Common myeloid progenitor, CD34-positive (primary cell): ENCODE measurements around the gene NUDT15.

Source experiments
- CTCF ChIA-PET: fragments of 350-600 bp; sonication (Branson Sonifier 250); formaldehyde crosslinking; loops from one replicate; lab custom pipeline; 2021; ENCODE audit warnings: antibody characterized with exemption; lab: Charles Lee
- POLR2A ChIA-PET: fragments of 350-600 bp; sonication (Branson Sonifier 250); formaldehyde crosslinking; loops from one replicate; lab custom pipeline; 2021; ENCODE audit warnings: antibody characterized with exemption; lab: Charles Lee
- DNase-seq, 3 donors: peaks; one replicate each; pipeline versions ENCODE4 v3.0.0 to v3.0.0-alpha.2; 2013
- H3K27ac ChIP-seq, 2 experiments: 1 replicate in 1 of 2; 2 replicates in 1 of 2; pipeline ENCODE4 v1.7.0; 2013; ENCODE audit warnings: inconsistent platforms in 2 of 2, low read length in 2 of 2, mild to moderate bottlenecking in 2 of 2, low read depth in 1 of 2, moderate library complexity in 1 of 2; ENCODE audit not compliant: severe bottlenecking in 2 of 2, insufficient read depth in 1 of 2, poor library complexity in 1 of 2
- H3K27me3 ChIP-seq, 5 experiments: replicated peaks in 2 of 5; 1 replicate in 3 of 5; 2 replicates in 2 of 5; pipeline versions ENCODE4 v1.6.1 to v1.7.0; 2013; ENCODE audit warnings: low read length in 4 of 5, mild to moderate bottlenecking in 2 of 5, moderate library complexity in 2 of 5, inconsistent platforms in 1 of 5; ENCODE audit not compliant: insufficient read depth in 5 of 5, control insufficient read depth in 4 of 5
- H3K36me3 ChIP-seq, 4 experiments: 1 replicate in 2 of 4; 2 replicates in 2 of 4; pipeline versions ENCODE4 v1.6.1 to v1.7.0; 2013; ENCODE audit warnings: low read length in 3 of 4, control low read depth in 1 of 4, mild to moderate bottlenecking in 1 of 4; ENCODE audit not compliant: control insufficient read depth in 4 of 4, insufficient read depth in 4 of 4
- H3K4me1 ChIP-seq, 4 experiments: 1 replicate in 3 of 4; 2 replicates in 1 of 4; pipeline versions ENCODE4 v1.6.1 to v1.7.1; 2013; ENCODE audit warnings: low read length in 3 of 4, mild to moderate bottlenecking in 3 of 4, control low read depth in 1 of 4, inconsistent platforms in 1 of 4, moderate library complexity in 1 of 4; ENCODE audit not compliant: control insufficient read depth in 4 of 4, insufficient read depth in 4 of 4; ENCODE audit errors: control extremely low read depth in 1 of 4
- H3K4me3 ChIP-seq, 7 experiments: 1 replicate in 4 of 7; 2 replicates in 3 of 7; pipeline versions ENCODE4 v1.5.1 to v1.7.0; 2013; ENCODE audit warnings: mild to moderate bottlenecking in 7 of 7, low read length in 6 of 7, moderate library complexity in 6 of 7, inconsistent platforms in 2 of 7, low read depth in 2 of 7, control low read depth in 1 of 7; ENCODE audit not compliant: insufficient read depth in 4 of 7, control insufficient read depth in 1 of 7; ENCODE audit errors: extremely low read depth in 1 of 7
- H3K9me3 ChIP-seq, 5 experiments: 1 replicate in 4 of 5; 2 replicates in 1 of 5; pipeline versions ENCODE4 v1.6.1 to v1.7.1; 2013; ENCODE audit warnings: low read length in 4 of 5, mild to moderate bottlenecking in 2 of 5, inconsistent platforms in 1 of 5, low read depth in 1 of 5, moderate library complexity in 1 of 5; ENCODE audit not compliant: control insufficient read depth in 4 of 5, insufficient read depth in 2 of 5; ENCODE audit errors: control extremely low read depth in 1 of 5
- WGBS: methylation state at CpG from one replicate; pipeline ENCODE4 v1.1.5; 2013; ENCODE audit not compliant: insufficient coverage; 5-methylcytosine and 5-hydroxymethylcytosine counted together

The NUDT15 gene

DNA sequence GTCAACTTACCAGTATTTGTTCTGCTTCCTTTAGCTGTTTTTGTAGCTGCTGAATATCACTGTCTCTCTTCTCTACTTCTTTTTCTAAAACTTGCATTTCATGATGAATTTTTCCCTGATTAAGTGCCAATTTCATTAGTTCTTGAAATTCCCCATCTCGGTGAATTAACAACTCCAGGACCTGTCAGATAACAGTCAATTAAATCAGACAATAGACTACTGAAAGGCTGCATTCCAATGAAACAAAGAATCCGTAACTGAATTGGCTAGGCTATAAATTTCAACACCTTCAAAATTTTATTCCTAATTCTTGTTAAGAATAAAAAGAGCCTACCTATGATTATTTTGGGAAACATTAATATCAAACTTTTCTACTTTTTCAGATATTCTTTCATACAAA is 48.7 kb downstream of the NUDT15 start:
- DNase-seq: no peak
- ChIA-PET POLR2A (no interaction called here), CTCF (no interaction called here)
- H3K9me3 ChIP-seq: no peaks in the 10 kb centered on the region
- no peak overlapping the region for H3K4me3 ChIP-seq
- H3K27me3 ChIP-seq: no peaks in the 10 kb centered on the region
- H3K27ac ChIP-seq: no peak overlapping the region
- H3K36me3 ChIP-seq: peaks cover 9 to 44% (median 28%) of the 10 kb centered on the region in 4 experiments
- H3K4me1 ChIP-seq: no peaks in the 10 kb centered on the region
- 100% methylated on average over 1 of the region's 2 CpGs for WGBS

DNA sequence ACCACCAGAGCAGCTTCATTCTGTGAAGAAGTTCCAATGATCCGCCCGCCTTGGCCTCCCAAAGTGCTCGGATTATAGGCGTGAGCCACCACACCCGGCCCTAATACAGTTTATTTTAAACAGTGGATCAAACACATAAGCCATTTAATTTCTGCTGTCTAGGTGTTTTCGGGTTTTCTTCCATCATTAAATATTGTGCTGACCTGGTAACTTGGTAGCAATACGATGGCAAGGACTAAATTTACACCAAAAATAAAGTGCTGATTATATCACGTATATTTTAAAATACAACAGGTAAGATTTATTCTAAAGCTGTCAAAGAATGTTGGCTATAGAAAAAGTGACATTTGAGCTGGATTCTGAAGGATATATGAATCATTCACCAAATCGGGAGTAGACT is 56.1 kb downstream of the NUDT15 start:
- H3K4me1 ChIP-seq: peaks cover 18 to 20% (median 18%) of the 10 kb centered on the region in 4 experiments
- CTCF ChIA-PET: interaction anchor here (1.5 to 2.4 kb wide), 3 partner anchors 12 to 56 kb away, joined by 6 to 8 read pairs (median 6); partner anchors contain the start of gene NUDT15
- H3K27ac ChIP-seq: peak overlapping the region; percentile 90 to 94
- DNase-seq: no peak
- peaks cover 0 to 4% (median 0%) of the 10 kb centered on the region in 4 experiments for H3K36me3 ChIP-seq
- H3K4me3 ChIP-seq: peak overlapping the region in 6 of 7 experiments; percentile 75 to 99 (median 92)
- no peaks in the 10 kb centered on the region for H3K27me3 ChIP-seq
- H3K9me3 ChIP-seq: no peaks in the 10 kb centered on the region
- 100% methylated on average over 6 of the region's 9 CpGs for WGBS
- POLR2A ChIA-PET: no interaction called here

DNA sequence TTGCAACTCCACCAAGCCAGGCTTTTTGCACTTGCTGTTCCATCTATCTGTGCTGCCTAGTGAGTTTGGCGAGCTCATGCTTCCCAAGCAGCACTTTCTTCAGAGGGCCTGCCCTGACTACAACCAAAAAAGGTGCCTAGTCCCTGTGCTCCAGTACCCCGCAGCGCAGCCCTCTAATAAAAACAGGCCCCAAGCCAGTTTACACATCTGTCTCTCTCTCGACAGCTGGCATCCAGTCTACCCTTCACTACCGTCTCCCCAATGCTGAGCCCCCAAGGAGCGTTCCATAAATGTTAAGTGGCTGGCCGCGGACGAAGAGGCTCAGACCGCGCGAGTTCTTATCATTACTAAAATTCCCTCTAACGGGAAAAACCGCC is 56.9 kb downstream of the NUDT15 start:
- Histone ChIP-seq H3K4me1 (peaks cover 18 to 20% (median 18%) of the 10 kb centered on the region in 4 experiments), H3K36me3 (peaks cover 0 to 4% (median 0%) of the 10 kb centered on the region in 4 experiments), H3K27me3 (no peaks in the 10 kb centered on the region), H3K4me3 (peak overlapping the region; percentile 75 to 99 (median 92)), H3K27ac (peak overlapping the region; percentile 90 to 94), H3K9me3 (no peaks in the 10 kb centered on the region)
- under 1% methylated on average over 14 of the region's 14 CpGs for WGBS
- peak in 2 of 3 donors; percentile 21 to 42 for DNase-seq
- ChIA-PET CTCF (interaction anchor here (0.6 to 2.4 kb wide), 12 partner anchors 9 to 293 kb away, joined by 3 to 9 read pairs (median 4); partner anchors contain the start of gene NUDT15), POLR2A (interaction anchor here (0.6 to 1.0 kb wide), 3 partner anchors 63 to 139 kb away, joined by 3 read pairs; partner anchors contain the start of gene ITM2B)

DNA sequence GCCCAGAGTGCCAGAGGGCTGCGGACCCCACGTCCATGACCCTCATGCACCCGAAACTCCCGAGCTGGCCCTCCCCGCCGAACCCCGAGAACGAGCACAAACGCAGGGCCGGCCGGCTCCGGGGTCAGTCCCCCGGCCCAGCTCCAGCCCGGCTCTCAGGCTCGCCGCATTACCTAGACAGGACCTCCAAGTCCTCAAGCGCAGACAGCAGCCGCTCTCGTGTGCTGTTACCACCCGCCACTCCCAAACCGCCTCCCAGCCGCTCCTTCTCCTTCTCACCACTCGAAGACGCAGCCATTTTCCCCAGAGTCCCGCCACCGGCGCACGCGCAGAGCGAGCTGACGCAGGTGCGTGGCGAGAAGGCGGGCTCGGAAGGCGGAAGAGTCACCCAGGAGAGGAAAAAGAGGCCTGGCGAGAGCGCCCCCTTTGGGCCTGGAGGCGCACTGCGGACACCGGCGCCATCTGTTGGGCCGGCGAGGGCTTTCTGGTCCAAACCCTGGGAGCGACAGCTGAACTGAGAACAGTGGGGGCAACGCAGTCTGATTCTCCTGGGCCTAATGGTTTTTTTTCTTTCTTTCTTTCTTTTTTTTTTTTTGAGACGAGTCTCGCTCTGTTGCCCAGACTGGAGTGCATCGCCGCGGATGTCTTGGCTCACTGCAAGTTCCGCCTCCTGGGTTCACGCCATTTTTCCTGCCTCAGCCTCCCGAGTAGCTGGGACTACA is 57.4 kb downstream of the NUDT15 start, which contains the start of gene MED4:
TSS of gene MED4 (minus strand) at position 324 of the 722 bp plus-strand sequence. CDS start at position 298, 26 bp downstream.
- H3K4me1 ChIP-seq: peaks cover 18 to 20% (median 18%) of the 10 kb centered on the region in 4 experiments
- CTCF ChIA-PET: interaction anchor here (0.6 to 2.4 kb wide), 13 partner anchors 10 to 294 kb away, joined by 3 to 9 read pairs (median 3); partner anchors contain the start of gene NUDT15
- peaks cover 0 to 2% (median 0%) of the 10 kb centered on the region in 4 experiments for H3K36me3 ChIP-seq
- no peaks in the 10 kb centered on the region for H3K9me3 ChIP-seq
- H3K27ac ChIP-seq: peak within 1 kb of the TSS; percentile 90 to 94
- peak; percentile 95 to 98 (median 96) for DNase-seq
- peak within 1 kb of the TSS; percentile 75 to 99 (median 92) for H3K4me3 ChIP-seq
- POLR2A ChIA-PET: interaction anchor here (0.6 to 1.0 kb wide), 4 partner anchors 58 to 139 kb away, joined by 3 to 5 read pairs (median 3); partner anchors contain the start of genes ITM2B and NUDT15
- WGBS: 25% methylated on average over 23 of the region's 54 CpGs
- H3K27me3 ChIP-seq: no peaks in the 10 kb centered on the region

GRCh38 chr13:48096670-48097069 is 59.1 kb downstream of the NUDT15 start:
- H3K27me3 ChIP-seq: no peaks in the 10 kb centered on the region
- ChIA-PET CTCF (no interaction called here), POLR2A (no interaction called here)
- H3K27ac ChIP-seq: no peak overlapping the region
- no peaks in the 10 kb centered on the region for H3K9me3 ChIP-seq
- WGBS: 100% methylated on average over 1 of the region's 3 CpGs
- DNase-seq: no peak
- peaks cover 0 to 2% (median 0%) of the 10 kb centered on the region in 4 experiments for H3K36me3 ChIP-seq
- peaks cover 18 to 20% (median 18%) of the 10 kb centered on the region in 4 experiments for H3K4me1 ChIP-seq
- H3K4me3 ChIP-seq: no peak overlapping the region
